Measurements from ENCODE around the gene CACTIN.

CACTIN gene

DNA sequence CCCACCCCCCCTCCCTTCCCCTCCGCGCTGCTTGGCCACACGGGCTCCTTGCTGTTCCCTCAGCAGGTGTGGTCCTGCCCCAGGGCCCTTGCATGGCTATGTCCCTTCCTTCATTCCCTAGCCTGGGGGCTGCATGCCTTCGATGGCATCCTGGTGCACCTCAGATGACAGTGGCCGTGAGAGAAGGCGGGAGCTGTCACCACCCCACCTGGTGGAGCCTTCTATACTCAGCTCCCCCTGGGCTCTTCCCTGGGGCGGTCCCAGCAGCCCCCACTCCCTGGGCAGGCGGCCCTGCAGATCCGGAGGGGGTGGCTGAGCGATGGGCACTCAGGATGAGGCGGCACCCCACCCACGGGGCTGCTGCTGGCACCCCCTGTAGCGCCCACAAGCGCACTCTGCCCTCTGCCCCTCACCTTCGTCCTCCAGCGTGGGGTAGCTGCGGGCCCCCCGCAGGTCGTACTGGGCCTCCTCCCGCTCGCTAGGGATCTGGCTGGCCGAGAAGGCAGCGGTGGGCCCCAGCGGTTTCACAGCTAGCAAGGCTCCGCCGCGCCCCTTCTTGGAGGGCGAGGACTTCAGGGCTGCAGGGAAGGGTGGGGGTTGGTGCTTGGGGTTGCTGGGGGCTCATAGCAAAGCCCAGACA lies 17.2 kb upstream of the CACTIN start:
- Histone ChIP-seq H3K27me3 (ENCODE audit: insufficient read depth, low read length) (no peaks in the 10 kb centered on the region), H3K9me3 (ENCODE audit: insufficient read depth, low read depth, low read length) (no peaks in the 10 kb centered on the region), H3K36me3 (ENCODE audit: insufficient read depth, low read length) (peaks cover 31% of the 10 kb centered on the region), H3K27ac (ENCODE audit: low read depth, low read length) (no peak overlapping the region), H3K4me1 (ENCODE audit: insufficient read depth, low read length) (no peaks in the 10 kb centered on the region), H3K4me3 (ENCODE audit: low read length) (no peak overlapping the region), H3K9ac (ENCODE audit: low read depth, low read length) (no peak overlapping the region)
- 88% methylated on average over 28 of the region's 28 CpGs for WGBS

DNA sequence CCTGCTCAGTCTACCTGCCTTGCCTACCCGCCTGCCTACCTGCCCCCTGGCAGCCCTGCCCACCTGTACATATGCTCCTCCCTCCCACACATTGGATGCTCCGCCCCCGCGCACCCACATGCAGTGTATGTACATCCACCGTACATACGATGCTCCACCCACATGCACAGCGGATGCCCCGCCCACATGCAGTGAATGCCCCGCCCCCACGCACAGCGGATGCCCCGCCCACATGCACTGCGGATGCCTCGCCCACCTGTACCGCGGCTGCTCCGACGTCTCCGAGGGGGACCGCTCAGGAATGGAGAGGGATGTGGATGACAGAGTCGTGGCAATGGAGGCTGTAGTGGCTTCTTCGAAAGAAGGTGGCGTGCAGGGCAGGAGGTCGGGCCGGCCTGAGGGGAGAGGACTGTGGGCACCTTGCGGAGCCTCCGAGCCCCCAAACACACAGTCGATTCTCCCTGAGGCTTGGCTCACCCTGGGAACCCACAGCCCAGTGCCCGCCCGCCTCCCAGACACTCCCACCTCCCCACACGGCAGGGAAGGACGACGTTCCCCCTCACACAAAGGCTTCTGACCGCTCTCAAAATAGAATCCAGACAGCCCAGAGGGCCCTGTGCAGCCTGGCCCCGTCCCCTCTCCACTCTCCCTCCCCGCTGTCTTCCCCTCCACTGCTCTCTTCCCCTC lies 16.5 kb upstream of the CACTIN start:
- Histone ChIP-seq H3K4me3 (ENCODE audit: low read length) (no peak overlapping the region), H3K9ac (ENCODE audit: low read depth, low read length) (no peak overlapping the region), H3K27ac (ENCODE audit: low read depth, low read length) (no peak overlapping the region), H3K36me3 (ENCODE audit: insufficient read depth, low read length) (peaks cover 36% of the 10 kb centered on the region), H3K4me1 (ENCODE audit: insufficient read depth, low read length) (no peaks in the 10 kb centered on the region), H3K9me3 (ENCODE audit: insufficient read depth, low read depth, low read length) (no peaks in the 10 kb centered on the region), H3K27me3 (ENCODE audit: insufficient read depth, low read length) (no peaks in the 10 kb centered on the region)
- 84% methylated on average over 36 of the region's 36 CpGs for WGBS

DNA sequence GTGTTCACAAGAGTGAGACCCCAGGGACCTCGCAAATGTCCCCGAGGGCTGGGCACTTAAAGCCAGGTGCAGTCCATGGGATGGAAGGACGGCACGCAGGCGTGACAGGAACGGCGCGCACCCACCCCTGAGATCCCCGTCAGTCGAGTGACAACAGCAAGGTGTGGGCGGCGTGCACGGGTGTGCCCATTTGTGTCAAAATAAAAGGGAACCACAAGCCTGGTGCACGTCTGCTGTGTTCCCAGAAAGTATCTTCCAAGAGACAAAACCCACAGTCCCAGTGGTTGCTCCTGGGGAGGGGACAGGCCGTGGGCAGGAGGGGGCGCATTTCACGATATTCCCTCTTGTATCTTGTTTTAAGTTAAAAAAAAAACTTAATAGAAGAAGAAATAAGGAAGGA lies 15.7 kb upstream of the CACTIN start:
- Histone ChIP-seq H3K4me1 (ENCODE audit: insufficient read depth, low read length) (no peaks in the 10 kb centered on the region), H3K36me3 (ENCODE audit: insufficient read depth, low read length) (peaks cover 37% of the 10 kb centered on the region), H3K27ac (ENCODE audit: low read depth, low read length) (no peak overlapping the region), H3K9me3 (ENCODE audit: insufficient read depth, low read depth, low read length) (no peaks in the 10 kb centered on the region), H3K9ac (ENCODE audit: low read depth, low read length) (no peak overlapping the region), H3K4me3 (ENCODE audit: low read length) (no peak overlapping the region), H3K27me3 (ENCODE audit: insufficient read depth, low read length) (no peaks in the 10 kb centered on the region)
- WGBS = 94% methylated on average over 17 of the region's 17 CpGs

DNA sequence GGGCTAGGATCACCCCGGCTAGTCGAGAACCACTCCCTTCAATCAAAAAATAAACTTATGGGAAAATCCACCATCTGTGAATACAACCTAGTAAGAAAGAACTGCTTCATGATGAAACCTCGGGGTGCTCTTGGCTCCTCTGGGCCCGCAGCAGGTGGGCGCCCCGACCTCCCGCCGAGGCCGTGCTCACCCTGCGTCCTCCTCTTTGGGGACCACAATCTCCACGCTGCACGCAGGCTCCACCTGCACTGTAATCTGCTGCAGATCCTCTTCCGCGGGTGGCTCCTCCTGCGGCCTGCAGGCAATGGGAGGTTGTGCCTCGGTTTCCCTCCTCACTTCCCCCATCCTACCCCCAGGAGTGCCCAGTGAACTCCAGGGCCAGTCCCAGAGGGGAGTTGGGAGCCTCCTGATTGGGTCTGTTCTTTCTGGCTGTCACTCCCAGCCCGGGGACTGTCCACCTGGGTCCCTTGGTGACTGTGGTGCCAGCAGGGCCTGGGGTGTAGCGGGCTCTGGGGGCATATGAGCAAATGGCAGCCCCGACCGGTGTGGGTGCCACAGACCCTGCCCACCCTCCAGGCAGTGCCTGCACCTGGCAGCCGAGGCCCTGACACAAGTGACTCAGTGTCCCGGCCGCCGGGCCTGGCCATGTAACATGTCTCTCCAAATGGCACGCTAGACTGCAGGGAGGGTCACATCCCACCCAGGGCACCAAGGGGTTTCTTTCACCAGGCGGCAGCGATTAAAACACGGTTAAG lies 15.1 kb upstream of the CACTIN start:
- H3K9ac ChIP-seq (ENCODE audit: low read depth, low read length) = no peak overlapping the region
- H3K27me3 ChIP-seq (ENCODE audit: insufficient read depth, low read length) = no peaks in the 10 kb centered on the region
- H3K4me1 ChIP-seq (ENCODE audit: insufficient read depth, low read length) = no peaks in the 10 kb centered on the region
- WGBS = 94% methylated on average over 28 of the region's 28 CpGs
- H3K9me3 ChIP-seq (ENCODE audit: insufficient read depth, low read depth, low read length) = no peaks in the 10 kb centered on the region
- no peak overlapping the region for H3K4me3 ChIP-seq (ENCODE audit: low read length)
- H3K36me3 ChIP-seq (ENCODE audit: insufficient read depth, low read length) = peaks cover 41% of the 10 kb centered on the region
- H3K27ac ChIP-seq (ENCODE audit: low read depth, low read length) = no peak overlapping the region

DNA sequence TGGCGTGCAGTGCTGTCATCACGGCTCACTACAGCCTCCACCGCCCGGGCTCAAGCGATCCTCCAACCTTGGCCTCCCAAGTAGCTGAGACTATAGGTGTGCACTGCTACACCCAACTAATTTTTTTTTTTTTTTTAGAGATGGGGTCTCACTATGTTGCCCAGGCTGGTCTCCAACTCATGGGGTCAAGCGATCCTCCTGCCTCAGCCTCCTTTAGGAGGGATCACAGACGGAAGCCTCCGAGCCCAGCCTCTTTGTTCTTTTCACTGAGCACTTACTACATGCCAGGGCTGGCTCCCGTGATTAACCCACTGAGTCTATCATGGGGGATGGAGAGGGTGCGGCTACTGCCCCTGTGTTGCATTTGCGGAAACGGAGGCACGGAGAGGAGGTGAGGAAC lies 12.9 kb upstream of the CACTIN start:
- H3K4me1 ChIP-seq (ENCODE audit: insufficient read depth, low read length) = no peaks in the 10 kb centered on the region
- H3K36me3 ChIP-seq (ENCODE audit: insufficient read depth, low read length) = peaks cover 31% of the 10 kb centered on the region
- H3K9me3 ChIP-seq (ENCODE audit: insufficient read depth, low read depth, low read length) = no peaks in the 10 kb centered on the region
- no peaks in the 10 kb centered on the region for H3K27me3 ChIP-seq (ENCODE audit: insufficient read depth, low read length)
- no peak overlapping the region for H3K27ac ChIP-seq (ENCODE audit: low read depth, low read length)
- 96% methylated on average over 13 of the region's 13 CpGs for WGBS
- no peak overlapping the region for H3K4me3 ChIP-seq (ENCODE audit: low read length)
- no peak overlapping the region for H3K9ac ChIP-seq (ENCODE audit: low read depth, low read length)

DNA sequence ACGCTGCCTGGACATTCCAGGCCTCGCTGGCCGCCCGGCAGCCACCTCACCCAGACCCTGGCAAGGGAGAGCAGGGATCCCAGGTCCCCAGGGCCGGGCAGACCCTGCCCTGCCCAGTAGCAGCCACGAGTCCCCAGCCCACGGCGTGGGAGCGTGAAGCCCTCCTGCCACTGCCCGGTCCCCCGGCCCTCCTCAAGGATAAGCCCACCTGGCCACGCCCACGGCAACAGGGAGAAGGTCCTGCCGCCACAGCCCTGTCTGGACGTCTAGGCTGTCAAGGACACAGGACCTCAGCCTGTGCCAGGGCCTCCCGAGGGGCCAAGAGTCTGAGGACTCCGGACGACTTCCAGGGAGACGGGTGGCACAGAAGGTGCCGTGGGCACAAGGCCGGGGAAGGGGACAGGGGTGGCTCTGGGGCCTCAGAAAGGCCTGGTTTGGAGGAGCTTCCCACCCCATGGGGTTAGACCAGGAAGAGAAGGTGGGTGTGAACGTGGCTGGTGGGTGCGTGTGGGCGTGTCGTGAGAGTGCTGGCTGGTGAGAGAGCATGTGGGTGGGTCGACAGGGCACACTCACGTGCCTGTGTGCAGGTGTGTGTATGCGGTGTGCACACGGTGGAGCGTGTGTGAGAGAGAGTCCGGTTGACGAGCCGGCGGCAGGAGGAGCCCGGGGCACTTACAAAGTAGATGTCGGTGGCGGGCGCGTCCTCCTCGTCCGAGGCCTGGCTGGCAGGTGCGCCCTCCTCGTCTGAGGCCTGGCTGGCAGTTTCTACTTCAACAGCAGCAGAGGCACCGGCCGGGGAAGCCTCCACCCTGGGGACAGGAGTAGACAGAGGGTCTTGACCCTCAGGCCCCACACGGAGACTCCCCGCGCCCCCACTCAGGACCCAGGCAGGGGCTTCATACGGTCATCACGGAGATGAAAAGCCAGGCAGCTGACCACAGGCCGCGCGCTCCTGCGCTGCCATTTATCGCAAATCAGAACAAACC lies 11.9 kb upstream of the CACTIN start:
- Histone ChIP-seq H3K4me1 (ENCODE audit: insufficient read depth, low read length) (no peaks in the 10 kb centered on the region), H3K36me3 (ENCODE audit: insufficient read depth, low read length) (peaks cover 30% of the 10 kb centered on the region), H3K27ac (ENCODE audit: low read depth, low read length) (no peak overlapping the region), H3K27me3 (ENCODE audit: insufficient read depth, low read length) (no peaks in the 10 kb centered on the region), H3K9ac (ENCODE audit: low read depth, low read length) (no peak overlapping the region), H3K9me3 (ENCODE audit: insufficient read depth, low read depth, low read length) (no peaks in the 10 kb centered on the region), H3K4me3 (ENCODE audit: low read length) (no peak overlapping the region)
- 95% methylated on average over 55 of the region's 55 CpGs for WGBS

DNA sequence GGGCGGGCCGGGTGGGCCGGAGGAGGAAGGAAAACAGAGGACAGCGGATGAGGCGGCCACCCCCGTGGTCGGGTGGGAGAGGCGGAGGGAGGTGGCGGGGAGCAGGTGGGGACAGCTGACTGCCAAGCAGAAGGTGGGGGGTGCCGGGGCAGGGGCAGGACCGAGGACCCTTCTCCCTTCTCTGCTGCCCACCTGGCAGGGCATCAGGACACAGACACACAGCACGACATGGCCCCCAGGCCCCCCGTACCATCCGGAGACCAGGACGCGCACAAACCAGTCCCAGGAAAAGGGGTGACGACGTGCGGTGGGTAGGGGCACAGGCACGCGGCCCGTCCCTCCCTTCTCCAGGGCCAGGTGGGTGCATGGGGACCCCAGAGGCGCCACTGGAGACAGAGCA lies 11.0 kb upstream of the CACTIN start:
- Histone ChIP-seq H3K36me3 (ENCODE audit: insufficient read depth, low read length) (peaks cover 27% of the 10 kb centered on the region), H3K4me1 (ENCODE audit: insufficient read depth, low read length) (no peaks in the 10 kb centered on the region), H3K9me3 (ENCODE audit: insufficient read depth, low read depth, low read length) (no peaks in the 10 kb centered on the region), H3K27ac (ENCODE audit: low read depth, low read length) (no peak overlapping the region), H3K9ac (ENCODE audit: low read depth, low read length) (no peak overlapping the region), H3K4me3 (ENCODE audit: low read length) (no peak overlapping the region), H3K27me3 (ENCODE audit: insufficient read depth, low read length) (no peaks in the 10 kb centered on the region)
- WGBS = 96% methylated on average over 23 of the region's 23 CpGs

DNA sequence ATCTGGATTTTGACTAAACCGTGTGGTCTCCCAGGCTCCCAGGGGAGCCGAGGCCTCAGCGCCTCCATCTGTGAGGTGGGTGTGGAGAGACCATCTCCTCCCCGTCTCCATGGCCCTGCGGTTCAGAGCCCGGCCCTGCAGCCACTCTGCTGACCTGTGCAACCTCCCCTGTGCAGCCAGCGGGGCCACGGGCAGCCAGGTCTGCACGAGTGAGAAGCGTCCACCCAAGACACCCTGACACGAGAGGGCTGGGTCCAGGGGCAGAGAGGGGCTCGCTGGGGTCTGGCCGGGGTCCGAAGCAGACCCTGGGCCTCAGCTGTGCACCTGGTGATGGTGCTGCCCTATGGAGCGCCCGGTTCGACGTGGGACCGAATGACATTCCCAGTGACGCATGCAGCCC lies 10.4 kb upstream of the CACTIN start:
- Histone ChIP-seq H3K36me3 (ENCODE audit: insufficient read depth, low read length) (peaks cover 23% of the 10 kb centered on the region), H3K27me3 (ENCODE audit: insufficient read depth, low read length) (no peaks in the 10 kb centered on the region), H3K9me3 (ENCODE audit: insufficient read depth, low read depth, low read length) (no peaks in the 10 kb centered on the region), H3K4me1 (ENCODE audit: insufficient read depth, low read length) (no peaks in the 10 kb centered on the region), H3K4me3 (ENCODE audit: low read length) (no peak overlapping the region), H3K9ac (ENCODE audit: low read depth, low read length) (no peak overlapping the region), H3K27ac (ENCODE audit: low read depth, low read length) (no peak overlapping the region)
- WGBS = 95% methylated on average over 20 of the region's 20 CpGs

DNA sequence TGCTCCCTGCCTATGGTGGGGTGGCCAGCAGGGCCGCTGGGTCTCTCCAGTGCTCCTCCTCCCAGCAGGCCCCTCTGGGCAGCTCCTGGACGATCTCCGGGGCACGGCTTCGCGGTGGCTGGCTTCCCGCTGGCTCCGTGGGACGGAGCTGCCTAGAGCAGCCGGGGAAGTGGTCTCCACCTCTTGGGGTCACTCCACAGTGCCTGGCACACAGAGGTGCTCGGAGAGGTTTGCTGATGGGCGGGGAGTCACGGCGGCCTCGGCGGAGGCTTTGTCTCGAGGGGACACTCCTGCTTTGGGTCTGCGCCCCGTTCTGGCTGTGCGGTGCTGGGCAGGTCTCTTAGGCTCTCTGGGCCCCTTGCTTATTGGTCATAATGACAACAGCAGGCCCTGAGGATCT lies 9.9 kb upstream of the CACTIN start:
- no peak overlapping the region for H3K4me3 ChIP-seq (ENCODE audit: low read length)
- no peak overlapping the region for H3K27ac ChIP-seq (ENCODE audit: low read depth, low read length)
- no peaks in the 10 kb centered on the region for H3K4me1 ChIP-seq (ENCODE audit: insufficient read depth, low read length)
- peaks cover 22% of the 10 kb centered on the region for H3K36me3 ChIP-seq (ENCODE audit: insufficient read depth, low read length)
- 93% methylated on average over 20 of the region's 20 CpGs for WGBS
- no peaks in the 10 kb centered on the region for H3K27me3 ChIP-seq (ENCODE audit: insufficient read depth, low read length)
- no peaks in the 10 kb centered on the region for H3K9me3 ChIP-seq (ENCODE audit: insufficient read depth, low read depth, low read length)
- no peak overlapping the region for H3K9ac ChIP-seq (ENCODE audit: low read depth, low read length)

DNA sequence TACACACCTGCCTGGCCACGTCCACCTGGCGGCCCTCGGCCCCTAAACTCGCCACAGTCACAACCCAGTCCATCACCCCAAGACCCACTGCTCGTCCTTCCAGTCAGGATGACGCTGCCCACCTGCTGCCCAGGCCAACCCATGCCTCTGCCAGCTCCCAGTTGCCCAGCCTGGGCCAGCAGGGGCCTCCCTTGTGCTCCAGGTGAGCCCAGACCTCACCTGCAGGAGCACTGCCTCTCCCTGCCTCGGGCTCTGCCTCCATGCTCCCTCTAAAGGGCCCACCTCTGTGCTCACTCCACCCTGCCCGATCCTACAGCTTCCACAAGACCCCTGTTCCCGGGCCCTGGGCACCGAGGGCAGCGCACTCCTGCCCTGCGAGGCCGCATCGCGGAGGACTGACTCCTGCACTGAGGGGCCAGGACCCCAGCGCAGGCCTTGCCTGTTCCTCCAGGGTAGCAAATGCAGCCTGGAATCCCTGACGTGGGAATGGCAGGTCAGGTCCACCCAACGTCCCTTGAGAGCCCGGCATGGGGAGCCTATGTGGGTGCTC lies 8.0 kb upstream of the CACTIN start:
- Histone ChIP-seq H3K9me3 (ENCODE audit: insufficient read depth, low read depth, low read length) (no peaks in the 10 kb centered on the region), H3K4me3 (ENCODE audit: low read length) (no peak overlapping the region), H3K4me1 (ENCODE audit: insufficient read depth, low read length) (no peaks in the 10 kb centered on the region), H3K27me3 (ENCODE audit: insufficient read depth, low read length) (no peaks in the 10 kb centered on the region), H3K9ac (ENCODE audit: low read depth, low read length) (no peak overlapping the region), H3K36me3 (ENCODE audit: insufficient read depth, low read length) (peaks cover 15% of the 10 kb centered on the region), H3K27ac (ENCODE audit: low read depth, low read length) (no peak overlapping the region)
- 93% methylated on average over 19 of the region's 19 CpGs for WGBS

Measured in HUES64 (cell line).